HEK293T (cell line): ENCODE data around the gene OLA1.

Experiments
- CTCF ChIA-PET: fragments of 350-600 bp; formaldehyde crosslinking; extraction: SDS; loops from one replicate; lab custom pipeline; 2021; ENCODE audit warnings: antibody characterized with exemption, inconsistent platforms; lab: Yijun Ruan, JAX
- POLR2A ChIA-PET: fragments of 350-600 bp; formaldehyde crosslinking; extraction: SDS; loops from one replicate; lab custom pipeline; 2020; ENCODE audit warnings: antibody characterized with exemption, inconsistent platforms; lab: Yijun Ruan, JAX
- DNase-seq: peaks from one replicate; pipeline ENCODE4 v3.0.0; 2012; ENCODE audit warnings: mixed read lengths; ENCODE audit errors: extremely low spot score
- ARNT ChIP-seq: fragments of 450-650 bp; IDR thresholded peaks from 2 replicates; pipeline ENCODE4 v1.6.1; 2017; ENCODE audit warnings: mild to moderate bottlenecking
- BHLHE40 ChIP-seq: fragments of 450-650 bp; IDR thresholded peaks from 2 replicates; pipeline ENCODE4 v1.6.1; 2016; ENCODE audit warnings: mild to moderate bottlenecking, moderate library complexity, borderline replicate concordance
- CTBP1 ChIP-seq: fragments of 450-650 bp; IDR thresholded peaks from 2 replicates; pipeline ENCODE4 v1.6.1; 2016; ENCODE audit warnings: borderline replicate concordance
- ELF4 ChIP-seq: fragments of 450-650 bp; IDR thresholded peaks from 2 replicates; pipeline ENCODE4 v1.6.1; 2017; ENCODE audit warnings: antibody characterized with exemption
- FOXA1 ChIP-seq: fragments of 450-650 bp; IDR thresholded peaks from 2 replicates; pipeline ENCODE4 v1.6.1; 2016; ENCODE audit warnings: mild to moderate bottlenecking
- FOXK2 ChIP-seq: fragments of 450-650 bp; IDR thresholded peaks from 2 replicates; pipeline ENCODE4 v1.6.1; 2016; ENCODE audit warnings: mild to moderate bottlenecking
- FOXM1 ChIP-seq: fragments of 450-650 bp; IDR thresholded peaks from 2 replicates; pipeline ENCODE4 v1.6.1; 2017; ENCODE audit warnings: mild to moderate bottlenecking, borderline replicate concordance
- HDGF ChIP-seq: fragments of 450-650 bp; IDR thresholded peaks from 2 replicates; pipeline ENCODE4 v1.6.1; 2017; ENCODE audit warnings: antibody characterized with exemption, borderline replicate concordance
- L3MBTL2 ChIP-seq: fragments of 450-650 bp; conservative IDR thresholded peaks from 2 replicates; pipeline ENCODE4 v1.6.1; 2016; ENCODE audit warnings: mild to moderate bottlenecking
- LEF1 ChIP-seq: fragments of 450-650 bp; IDR thresholded peaks from 2 replicates; pipeline ENCODE4 v1.6.1; 2017; ENCODE audit warnings: mild to moderate bottlenecking, borderline replicate concordance
- NFRKB ChIP-seq: fragments of 450-650 bp; IDR thresholded peaks from 2 replicates; pipeline ENCODE4 v1.6.1; 2016; ENCODE audit warnings: mild to moderate bottlenecking, moderate library complexity
- PKNOX1 ChIP-seq: fragments of 450-650 bp; IDR thresholded peaks from 2 replicates; pipeline ENCODE4 v1.6.1; 2016
- SP1 ChIP-seq: fragments of 450-650 bp; IDR thresholded peaks from 2 replicates; pipeline ENCODE4 v1.6.1; 2017
- SUZ12 ChIP-seq: fragments of 450-650 bp; IDR thresholded peaks from 2 replicates; pipeline ENCODE4 v1.6.1; 2016; ENCODE audit warnings: mild to moderate bottlenecking
- TARDBP ChIP-seq: fragments of 450-650 bp; IDR thresholded peaks from 2 replicates; pipeline ENCODE4 v1.6.1; 2016
- ZNF384 ChIP-seq: fragments of 450-650 bp; IDR thresholded peaks from 2 replicates; pipeline ENCODE4 v1.6.1; 2016

The OLA1 gene

DNA sequence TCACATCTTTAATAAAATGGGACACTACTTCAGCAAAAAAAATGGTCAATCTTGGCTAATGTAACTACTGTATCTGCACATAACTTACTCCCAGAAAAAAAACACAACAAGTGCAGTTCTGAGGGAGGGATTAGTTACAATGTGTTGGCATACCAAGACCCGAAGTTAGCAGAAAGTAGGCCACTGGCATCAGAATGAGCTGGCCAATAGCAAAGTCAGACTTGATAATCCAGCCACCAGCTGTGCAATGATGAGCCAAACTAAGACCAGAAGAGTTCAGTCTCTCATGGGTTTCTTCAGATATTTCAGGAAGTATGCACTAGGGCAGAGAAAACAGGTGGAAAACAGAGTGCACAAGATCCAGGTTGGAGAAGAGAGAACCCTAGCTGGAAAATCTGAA, 65.3 kb downstream of the OLA1 start:
- ChIA-PET CTCF (no interaction called here), POLR2A (no interaction called here)
- DNase-seq = no peak
- TF ChIP-seq FOXK2 = no peak
- no peak for TF ChIP-seq CTBP1
- TF ChIP-seq FOXA1 = no peak
- TF ChIP-seq FOXM1 = no peak
- no peak for TF ChIP-seq NFRKB
- no peak for TF ChIP-seq HDGF
- no peak for TF ChIP-seq BHLHE40
- TF ChIP-seq ZNF384 = no peak
- no peak for TF ChIP-seq ELF4
- TF ChIP-seq TARDBP = no peak
- no peak for TF ChIP-seq L3MBTL2
- no peak for TF ChIP-seq SP1
- TF ChIP-seq LEF1 = no peak

- POLR2A ChIA-PET = no interaction called here
- CTCF ChIA-PET = no interaction called here
- no peak for DNase-seq
- TF ChIP-seq BHLHE40 = no peak
Measured at GRCh38 chr2:174181368-174181767, 67.0 kb downstream of the OLA1 start.

DNA sequence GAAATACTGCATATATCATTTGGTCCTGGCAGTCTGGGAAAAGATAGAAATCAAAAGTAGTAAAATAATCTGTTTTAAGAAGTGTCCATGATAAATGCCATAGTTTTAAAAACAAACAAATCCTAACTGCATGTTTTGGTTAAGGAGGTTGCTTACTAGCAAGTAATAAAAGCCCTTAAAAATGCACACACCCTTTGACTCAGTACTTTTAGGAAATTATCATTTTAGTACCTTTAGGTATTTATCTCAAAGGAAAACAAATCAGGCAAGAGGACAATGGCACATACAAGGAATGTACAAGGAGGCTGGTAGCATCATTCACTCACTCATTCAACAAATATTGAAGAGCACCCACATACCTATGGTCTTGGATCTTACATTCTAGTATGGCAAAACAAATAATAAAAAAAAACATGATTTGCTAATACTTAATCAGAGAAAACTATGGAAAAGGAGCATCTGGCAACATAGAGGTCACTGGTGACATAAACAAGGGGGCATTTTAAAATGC, 67.6 kb downstream of the OLA1 start:
- ChIA-PET CTCF (no interaction called here), POLR2A (no interaction called here)
- DNase-seq = no peak
- TF ChIP-seq L3MBTL2 (no peak), PKNOX1 (no peak), BHLHE40 (no peak), SP1 (no peak), LEF1 (no peak), CTBP1 (no peak), FOXK2 (no peak), FOXM1 (no peak), FOXA1 (no peak), HDGF (no peak), TARDBP (no peak), ELF4 (no peak), SUZ12 (no peak), NFRKB (no peak), ARNT (no peak), ZNF384 (no peak)

DNA sequence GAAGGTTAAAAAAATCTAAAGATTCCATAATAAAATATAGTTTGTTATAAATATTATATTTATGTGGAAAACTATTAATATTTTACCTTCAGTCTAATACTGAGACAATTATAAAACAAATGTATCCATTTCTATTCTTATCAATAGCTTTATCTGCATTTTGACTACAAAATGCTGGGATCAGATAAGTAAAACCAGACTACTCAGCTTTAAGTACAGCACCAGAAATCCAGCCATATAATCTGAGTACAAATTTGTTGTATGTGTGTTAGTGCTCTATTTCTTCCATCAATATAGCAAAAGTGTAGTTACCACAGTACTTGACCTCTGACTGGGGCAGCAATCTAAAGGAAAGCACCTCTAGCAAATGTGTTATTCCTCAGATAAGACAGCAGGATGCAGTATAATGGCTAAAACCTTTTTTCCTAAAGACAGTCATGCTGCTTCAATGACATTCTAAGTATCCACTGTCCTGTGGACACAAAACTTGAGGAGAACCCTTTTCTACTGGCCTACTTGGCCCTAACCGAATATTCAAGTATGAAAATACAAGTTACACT, 68.1 kb downstream of the OLA1 start:
- peak; percentile 18 for DNase-seq
- POLR2A ChIA-PET = no interaction called here
- TF ChIP-seq PKNOX1 = peak; percentile 43; the same call in 1 of the 2 replicates
- TF ChIP-seq LEF1 = no peak
- TF ChIP-seq HDGF = no peak
- CTCF ChIA-PET = no interaction called here

DNA sequence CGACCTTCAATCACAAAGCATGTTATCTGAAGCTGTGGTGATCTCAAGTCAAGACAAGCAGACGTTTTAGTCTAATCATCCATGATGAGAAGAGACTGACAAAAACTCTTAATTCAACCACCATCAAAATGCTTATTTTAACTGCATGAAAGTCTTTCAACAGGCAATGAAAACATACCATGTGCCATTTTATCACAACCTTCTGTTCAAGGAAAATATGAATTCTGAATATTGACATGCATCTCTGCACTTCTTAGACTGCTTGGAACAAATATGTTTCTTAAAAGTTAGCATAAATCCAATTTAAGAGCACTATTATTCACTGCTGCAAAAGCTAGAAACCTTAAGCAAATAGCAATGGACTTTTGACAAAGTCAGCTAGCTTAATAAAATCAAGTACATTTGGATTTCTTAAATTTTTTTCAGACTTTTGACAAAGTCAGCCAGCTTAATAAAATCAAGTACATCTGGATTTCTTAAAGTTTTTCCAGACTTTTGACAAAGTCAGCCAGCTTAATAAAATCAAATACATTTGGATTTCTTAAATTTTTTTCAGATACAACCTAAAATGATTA, 70.9 kb downstream of the OLA1 start:
- no peak for DNase-seq
- CTCF ChIA-PET = no interaction called here
- POLR2A ChIA-PET = no interaction called here
- TF ChIP-seq ELF4 (no peak), ZNF384 (no peak), LEF1 (no peak)

DNA sequence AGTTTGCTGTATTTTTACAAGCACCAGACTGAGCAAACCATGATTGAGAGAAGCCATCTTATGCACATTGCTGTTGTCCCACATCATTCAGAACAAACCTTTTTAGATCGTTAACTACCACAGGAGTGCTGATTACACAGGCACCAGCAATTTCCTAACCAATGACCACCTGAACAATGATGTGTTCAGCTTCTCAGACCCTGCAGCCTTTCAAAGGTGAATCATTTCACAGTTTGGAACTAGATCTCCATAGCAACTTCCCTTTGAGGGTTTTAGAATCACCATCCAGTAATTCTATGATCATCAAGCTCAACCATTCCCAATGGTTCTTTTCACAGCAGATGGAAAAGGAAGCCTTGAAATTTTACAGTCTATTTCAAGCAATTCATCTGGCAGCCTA, 71.4 kb downstream of the OLA1 start:
- TF ChIP-seq HDGF (no peak), FOXA1 (no peak), NFRKB (no peak), ZNF384 (no peak), FOXM1 (no peak), CTBP1 (no peak), SUZ12 (no peak), SP1 (no peak), PKNOX1 (no peak), TARDBP (no peak), ELF4 (no peak), L3MBTL2 (no peak), FOXK2 (no peak), BHLHE40 (no peak), LEF1 (no peak)
- CTCF ChIA-PET = no interaction called here
- POLR2A ChIA-PET = no interaction called here

DNA sequence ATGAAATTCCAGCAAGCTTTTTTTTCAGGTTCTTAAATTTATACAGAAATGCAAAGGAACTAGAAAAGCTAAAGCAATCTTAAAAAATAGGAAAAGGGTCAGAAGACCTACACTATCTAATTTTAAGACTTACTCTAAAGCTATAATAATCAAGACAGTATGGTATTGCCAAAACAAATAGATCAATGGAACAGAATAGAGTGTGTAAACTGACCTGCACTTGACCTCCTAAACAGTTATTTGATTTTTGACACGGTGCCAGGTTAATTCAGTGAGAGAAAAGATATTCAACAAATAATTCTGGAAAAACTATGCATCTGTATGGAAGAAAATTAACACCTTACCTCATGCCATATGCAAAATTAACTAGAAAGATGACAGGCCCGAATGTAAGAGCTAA, 73.6 kb downstream of the OLA1 start:
- ChIA-PET CTCF (interaction anchor here (0.7 kb wide), 1 partner anchor 13 kb away, joined by 3 read pairs; no protein-coding TSS in a partner anchor), POLR2A (no interaction called here)
- DNase-seq = no peak
- no peak for TF ChIP-seq FOXM1

More for the DNA sequence above, 71.4 kb downstream of the OLA1 start:
- no peak for DNase-seq
